ENCODE data around the gene SLC2A14.
"Not testable (repeated sequence)": the region's sequence is repeated elsewhere in the genome, so short reads cannot be mapped to it uniquely, and the experiment has no call there.

SLC2A14 gene

GRCh38 chr12:7905071-7905470 lies 32.4 kb upstream of the SLC2A14 start:
- no peak for TF ChIP-seq EZH2phosphoT487 (IDR thresholded peaks at IDR 0.05; ENCODE audit: borderline replicate concordance, low read length)
- Histone ChIP-seq H3F3A (ENCODE audit: control insufficient read depth, insufficient read depth) (no peaks in the 10 kb centered on the region), H3K9me3 (ENCODE audit: control insufficient read depth, insufficient read depth, low read length) (no peaks in the 10 kb centered on the region), H3K4me2 (ENCODE audit: low read length) (no peak overlapping the region), H3K36me3 (ENCODE audit: control insufficient read depth, low read length) (no peaks in the 10 kb centered on the region), H3K4me3 (ENCODE audit: low read length) (no peak overlapping the region), H3K9me2 (replicated peaks; ENCODE audit: control insufficient read depth, low read length) (no peaks in the 10 kb centered on the region), H3K79me2 (ENCODE audit: control insufficient read depth, low read length) (no peaks in the 10 kb centered on the region), H3K27ac (ENCODE audit: low read depth, low read length) (no peak overlapping the region), H3K4me1 (ENCODE audit: control insufficient read depth, low read length) (no peaks in the 10 kb centered on the region), H3K27me3 (ENCODE audit: control insufficient read depth, low read length) (no peaks in the 10 kb centered on the region), H4K20me1 (ENCODE audit: control insufficient read depth, insufficient read depth, low read depth, low read length) (no peaks in the 10 kb centered on the region)

- H3K9me2 ChIP-seq (replicated peaks; ENCODE audit: control insufficient read depth, low read length); H3K9me3 ChIP-seq (ENCODE audit: control insufficient read depth, insufficient read depth, low read length): not testable (repeated sequence)
These were observed 29.7 kb upstream of the SLC2A14 start for GRCh38 chr12:7902416-7902815.

GRCh38 chr12:7899755-7900154 lies 27.0 kb upstream of the SLC2A14 start:
- no peaks in the 10 kb centered on the region for H3K27me3 ChIP-seq (ENCODE audit: control insufficient read depth, low read length)
- no peak overlapping the region for H3K27ac ChIP-seq (ENCODE audit: low read depth, low read length)
- no peaks in the 10 kb centered on the region for H3K9me3 ChIP-seq (ENCODE audit: control insufficient read depth, insufficient read depth, low read length)
- no peak overlapping the region for H3K4me3 ChIP-seq (ENCODE audit: low read length)
- no peaks in the 10 kb centered on the region for H3K36me3 ChIP-seq (ENCODE audit: control insufficient read depth, low read length)
- H3F3A ChIP-seq (ENCODE audit: control insufficient read depth, insufficient read depth): no peaks in the 10 kb centered on the region
- no peak overlapping the region for H3K4me2 ChIP-seq (ENCODE audit: low read length)
- H3K9me2 ChIP-seq (replicated peaks; ENCODE audit: control insufficient read depth, low read length): no peaks in the 10 kb centered on the region
- no peaks in the 10 kb centered on the region for H3K79me2 ChIP-seq (ENCODE audit: control insufficient read depth, low read length)
- H3K4me1 ChIP-seq (ENCODE audit: control insufficient read depth, low read length): no peaks in the 10 kb centered on the region
- TF ChIP-seq EZH2phosphoT487 (IDR thresholded peaks at IDR 0.05; ENCODE audit: borderline replicate concordance, low read length) (no peak), CTCF (IDR thresholded peaks at IDR 0.05; ENCODE audit: low read depth, low read length, poor library complexity, severe bottlenecking) (no peak)
- no peaks in the 10 kb centered on the region for H4K20me1 ChIP-seq (ENCODE audit: control insufficient read depth, insufficient read depth, low read depth, low read length)

More at GRCh38 chr12:7902416-7902815, 29.7 kb upstream of the SLC2A14 start:
- H4K20me1 ChIP-seq (ENCODE audit: control insufficient read depth, insufficient read depth, low read depth, low read length); H3F3A ChIP-seq (ENCODE audit: control insufficient read depth, insufficient read depth); H3K4me3 ChIP-seq (ENCODE audit: low read length); H3K79me2 ChIP-seq (ENCODE audit: control insufficient read depth, low read length); H3K4me2 ChIP-seq (ENCODE audit: low read length); H3K27ac ChIP-seq (ENCODE audit: low read depth, low read length); H3K4me1 ChIP-seq (ENCODE audit: control insufficient read depth, low read length); H3K27me3 ChIP-seq (ENCODE audit: control insufficient read depth, low read length); H3K36me3 ChIP-seq (ENCODE audit: control insufficient read depth, low read length): not testable (repeated sequence)

- H4K20me1 ChIP-seq (ENCODE audit: control insufficient read depth, insufficient read depth, low read depth, low read length); H3K36me3 ChIP-seq (ENCODE audit: control insufficient read depth, low read length); H3K9me3 ChIP-seq (ENCODE audit: control insufficient read depth, insufficient read depth, low read length); H3K4me2 ChIP-seq (ENCODE audit: low read length); H3F3A ChIP-seq (ENCODE audit: control insufficient read depth, insufficient read depth); H3K9me2 ChIP-seq (replicated peaks; ENCODE audit: control insufficient read depth, low read length); H3K4me3 ChIP-seq (ENCODE audit: low read length); H3K4me1 ChIP-seq (ENCODE audit: control insufficient read depth, low read length); H3K27me3 ChIP-seq (ENCODE audit: control insufficient read depth, low read length); H3K27ac ChIP-seq (ENCODE audit: low read depth, low read length); H3K79me2 ChIP-seq (ENCODE audit: control insufficient read depth, low read length): not testable (repeated sequence)
These were observed 24.0 kb upstream of the SLC2A14 start for GRCh38 chr12:7896726-7897125.

GRCh38 chr12:7892186-7892980 lies 19.7 kb upstream of the SLC2A14 start:
- no peaks in the 10 kb centered on the region for H3K36me3 ChIP-seq (ENCODE audit: control insufficient read depth, low read length)
- no peaks in the 10 kb centered on the region for H4K20me1 ChIP-seq (ENCODE audit: control insufficient read depth, insufficient read depth, low read depth, low read length)
- no peaks in the 10 kb centered on the region for H3K4me1 ChIP-seq (ENCODE audit: control insufficient read depth, low read length)
- no peaks in the 10 kb centered on the region for H3K9me3 ChIP-seq (ENCODE audit: control insufficient read depth, insufficient read depth, low read length)
- no peaks in the 10 kb centered on the region for H3K27me3 ChIP-seq (ENCODE audit: control insufficient read depth, low read length)
- H3K27ac ChIP-seq (ENCODE audit: low read depth, low read length): no peak overlapping the region
- no peaks in the 10 kb centered on the region for H3K79me2 ChIP-seq (ENCODE audit: control insufficient read depth, low read length)
- H3K4me2 ChIP-seq (ENCODE audit: low read length): no peak overlapping the region
- no peaks in the 10 kb centered on the region for H3F3A ChIP-seq (ENCODE audit: control insufficient read depth, insufficient read depth)
- no peak overlapping the region for H3K4me3 ChIP-seq (ENCODE audit: low read length)
- TF ChIP-seq CTCF (IDR thresholded peaks at IDR 0.05; ENCODE audit: low read depth, low read length, poor library complexity, severe bottlenecking) (no peak), EZH2phosphoT487 (IDR thresholded peaks at IDR 0.05; ENCODE audit: borderline replicate concordance, low read length) (no peak)
- no peaks in the 10 kb centered on the region for H3K9me2 ChIP-seq (replicated peaks; ENCODE audit: control insufficient read depth, low read length)

Measured in DOHH2 (cell line).